GM21423 (cell line): Measurements from ENCODE around the gene TAPBP.

Source experiments
- ATAC-seq: cut with Tn5 transposase; IDR thresholded peaks from one replicate; pipeline ENCODE4 v1.9.1; 2021; ENCODE audit warnings: mild to moderate bottlenecking, moderate library complexity; ENCODE audit not compliant: unreplicated experiment

TAPBP gene

DNA sequence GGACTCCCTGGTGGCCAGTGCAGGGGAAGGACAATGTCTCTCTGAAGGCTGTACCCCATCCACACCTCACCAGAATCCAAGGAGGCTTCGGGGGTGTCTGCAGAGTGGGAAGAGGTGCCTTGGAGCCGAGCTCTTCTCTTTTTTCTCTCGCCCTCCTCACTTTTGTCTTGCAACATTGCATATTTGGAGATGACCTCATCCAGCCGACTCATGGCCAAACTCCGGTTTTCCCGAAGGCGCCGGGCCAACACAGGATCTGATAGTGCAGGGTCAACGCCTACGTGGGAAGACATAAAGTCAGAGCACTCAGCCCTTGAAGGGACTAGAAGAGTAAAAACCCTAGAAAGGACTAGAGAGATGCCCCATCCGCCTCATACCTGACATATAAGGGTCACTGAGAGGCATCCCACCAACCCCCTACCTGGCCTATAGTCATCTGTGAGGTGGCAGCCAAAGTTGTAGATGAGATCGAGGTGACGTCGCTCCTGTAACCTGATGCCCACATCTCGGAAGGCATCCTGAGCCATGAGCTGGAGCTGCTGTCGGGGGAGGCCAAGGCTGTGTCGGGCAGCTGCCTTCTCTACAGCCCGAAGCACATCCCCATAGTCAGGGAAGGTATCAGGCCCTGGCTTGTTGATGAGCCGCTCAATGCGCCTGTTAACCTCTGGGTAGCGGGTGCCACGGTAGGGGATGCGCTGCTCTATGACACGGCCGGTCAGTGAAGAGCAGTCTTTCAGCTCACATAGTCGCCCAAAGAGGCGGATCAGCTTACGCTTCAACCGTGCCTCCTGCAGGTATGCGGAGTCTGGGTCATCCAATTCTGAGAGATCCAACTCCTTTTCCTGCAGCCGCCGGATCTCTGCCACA lies 6.7 kb upstream of the TAPBP start:
- ATAC-seq: no peak

DNA sequence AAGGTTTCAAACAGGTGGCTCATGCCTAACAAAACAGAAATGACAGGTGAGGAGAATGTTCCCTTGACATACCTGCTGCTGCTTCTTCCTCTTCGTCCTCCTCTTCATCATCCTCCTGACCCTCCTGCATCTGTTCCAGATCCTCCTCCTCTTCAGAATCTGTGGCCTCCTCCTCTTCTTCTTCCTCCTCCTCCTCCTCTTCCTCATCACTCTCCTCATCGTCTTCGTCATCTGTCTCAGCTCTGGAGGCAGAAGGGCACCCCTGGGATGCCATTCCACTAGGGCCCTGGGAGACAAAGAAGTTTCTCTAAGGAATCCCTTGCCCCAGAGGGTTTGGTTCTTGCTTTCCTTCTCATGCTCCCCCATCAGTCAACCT lies 6.0 kb upstream of the TAPBP start:
- ATAC-seq: no peak

DNA sequence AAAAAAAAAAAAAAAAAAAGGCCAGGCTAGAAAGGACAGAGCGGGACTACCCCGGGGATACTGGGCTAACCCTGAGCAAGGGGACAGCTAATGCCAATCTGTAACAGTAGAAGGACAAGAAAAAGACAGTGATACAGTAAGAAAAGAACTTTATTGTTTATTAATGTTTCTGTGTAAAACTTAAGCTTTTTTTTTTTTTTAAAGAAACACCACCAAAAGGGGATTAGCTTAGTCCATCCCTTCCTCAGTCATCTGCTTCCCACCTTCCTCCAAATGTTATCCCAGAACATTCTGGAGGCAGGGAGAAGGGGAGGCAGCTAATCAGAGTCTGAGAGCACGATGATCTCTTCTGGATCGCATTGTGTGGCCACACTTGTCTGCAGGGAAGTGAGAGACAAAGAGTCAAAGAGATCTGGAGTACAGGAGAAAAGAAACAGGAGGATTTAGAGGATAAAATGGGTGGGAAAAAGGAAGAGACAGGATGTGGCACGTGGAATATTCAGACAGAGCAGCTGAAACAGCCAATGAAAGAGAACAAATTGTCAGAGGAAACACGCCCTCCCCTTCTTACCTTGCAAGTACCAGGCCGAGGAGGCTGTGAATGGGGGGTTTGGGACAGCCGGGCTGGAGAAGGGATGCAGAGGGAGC lies 4.7 kb upstream of the TAPBP start:
- ATAC-seq: no peak

DNA sequence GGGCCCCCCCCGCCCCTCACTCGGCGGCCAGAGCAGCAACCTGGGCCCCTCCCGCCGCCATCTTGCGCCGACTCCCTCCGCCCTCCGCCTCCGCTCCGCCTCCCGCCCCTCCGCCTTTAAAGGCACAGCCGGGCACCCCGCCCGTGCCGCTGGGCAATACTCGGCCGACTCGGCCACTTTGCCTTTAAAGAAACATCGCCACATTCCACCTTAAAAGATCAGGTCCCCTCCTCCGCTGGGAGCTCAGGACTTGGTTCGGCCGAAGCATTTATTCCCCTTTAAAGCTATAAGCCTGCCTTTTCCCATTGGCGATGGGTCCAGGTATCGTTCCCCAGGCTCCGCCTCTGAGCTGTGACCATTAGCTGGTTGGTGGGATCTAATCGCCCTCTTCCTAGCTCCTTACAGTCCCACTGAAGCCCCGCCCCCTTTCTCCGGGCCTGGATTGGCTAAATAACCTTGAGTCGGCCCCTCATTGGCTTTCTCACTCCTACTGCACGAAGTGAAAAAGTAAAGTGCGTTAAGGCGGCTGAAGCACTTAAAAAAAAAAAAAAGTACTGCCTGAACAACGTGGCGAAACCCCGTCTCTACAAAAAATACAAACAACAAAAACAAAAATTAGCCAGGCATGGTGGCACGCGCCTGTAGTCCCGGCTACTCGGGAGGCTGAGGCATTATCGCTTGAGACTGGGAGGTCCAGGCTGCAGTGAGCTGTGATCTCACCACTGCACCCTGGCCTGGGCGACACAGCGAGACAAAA lies 4.0 kb upstream of the TAPBP start, which contains the start of gene ZBTB22:
TSS of gene ZBTB22 (minus strand) at position 76 of the 757 bp plus-strand sequence. CDS start 828 bp downstream, outside the sequence.
- ATAC-seq: peak; percentile 45

DNA sequence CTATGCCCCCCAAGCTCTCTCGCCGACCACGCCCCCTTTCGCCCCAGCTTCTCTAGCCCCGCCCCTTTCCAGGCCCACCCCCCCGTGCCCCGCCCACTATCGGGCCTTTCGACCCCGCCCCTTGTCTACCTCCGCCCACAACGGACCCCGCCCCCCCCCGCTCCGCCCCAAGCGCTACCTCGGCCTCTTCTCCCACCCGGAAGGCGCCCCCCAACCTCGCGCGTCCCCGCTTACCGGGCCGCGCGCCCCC lies 3.5 kb upstream of the TAPBP start:
- ATAC-seq: no peak

DNA sequence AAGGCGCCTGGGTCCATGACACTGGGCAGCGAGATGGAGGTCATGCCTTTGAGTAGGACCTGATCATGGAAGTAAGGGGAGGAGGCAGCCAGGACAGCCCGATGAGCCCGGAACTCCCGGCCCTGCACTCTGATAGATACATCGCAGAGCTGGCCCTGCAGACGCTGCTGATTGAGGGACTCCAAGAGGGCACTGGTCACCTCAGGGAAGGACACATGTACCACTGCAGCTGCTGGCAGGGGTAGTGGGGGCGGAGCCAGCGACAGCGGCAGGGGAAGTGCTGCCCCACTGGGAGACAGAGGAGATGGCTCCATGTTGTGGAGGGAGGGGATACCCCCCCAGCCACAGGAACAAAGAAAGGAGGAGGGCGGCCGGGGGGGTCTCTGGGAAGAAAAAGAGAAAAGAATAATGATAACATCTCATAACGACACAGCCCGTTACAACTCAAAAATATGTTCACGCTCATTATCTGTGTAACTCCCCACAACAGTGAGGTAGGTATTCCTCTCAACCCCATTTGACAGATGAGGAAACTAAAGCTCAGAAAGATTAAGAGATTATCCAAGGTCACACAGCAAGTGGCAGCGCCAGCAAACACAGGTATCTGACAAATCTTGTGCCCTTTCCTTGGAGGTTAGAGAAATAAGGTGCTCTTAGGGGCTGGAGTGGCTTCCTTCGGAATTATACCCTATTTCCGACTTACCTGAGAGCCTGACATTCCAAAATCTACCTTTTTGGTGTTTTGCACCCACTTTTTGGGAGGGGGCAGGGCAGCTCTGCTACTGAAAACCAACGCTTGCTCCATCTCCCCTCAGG lies 2.9 kb upstream of the TAPBP start:
- ATAC-seq: no peak

DNA sequence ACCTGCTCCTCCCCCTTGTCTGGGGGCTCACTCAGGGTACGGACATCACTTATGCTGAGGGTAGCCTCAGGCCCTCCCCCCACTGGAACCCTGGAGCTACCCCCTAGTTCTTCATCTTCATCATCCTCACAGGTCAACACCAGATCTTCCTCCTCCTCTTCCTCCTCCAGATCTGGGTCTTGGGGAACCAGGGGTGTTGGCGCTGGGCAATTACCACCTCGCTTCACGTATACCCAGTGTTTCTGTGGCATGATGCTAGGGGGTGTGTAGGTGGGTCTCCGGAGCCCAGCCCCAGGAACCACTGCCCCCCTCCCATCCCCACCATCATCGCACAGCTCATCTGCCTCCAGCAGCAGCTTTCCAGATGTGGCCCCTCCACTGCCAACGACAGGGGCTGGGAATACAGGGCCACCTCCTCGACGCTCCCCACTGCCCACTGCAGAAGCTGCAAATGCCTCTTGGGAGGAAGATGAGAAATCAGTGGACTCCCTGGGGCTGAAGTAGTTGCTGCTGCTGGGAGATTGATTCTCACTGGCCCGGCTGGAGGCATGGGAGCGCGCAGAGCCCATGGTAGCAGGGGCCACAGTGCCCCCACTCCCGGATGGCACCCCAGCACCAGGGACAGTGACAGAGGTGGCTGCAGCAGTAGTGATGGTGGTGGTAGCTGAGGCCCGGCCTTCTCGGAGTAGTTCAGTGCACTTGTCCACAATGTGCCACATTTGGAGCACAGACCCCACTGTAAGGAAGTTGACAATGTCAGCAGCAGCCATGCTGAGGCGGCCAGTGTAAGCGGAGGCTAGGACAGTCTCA lies 2.1 kb upstream of the TAPBP start:
- no peak for ATAC-seq

DNA sequence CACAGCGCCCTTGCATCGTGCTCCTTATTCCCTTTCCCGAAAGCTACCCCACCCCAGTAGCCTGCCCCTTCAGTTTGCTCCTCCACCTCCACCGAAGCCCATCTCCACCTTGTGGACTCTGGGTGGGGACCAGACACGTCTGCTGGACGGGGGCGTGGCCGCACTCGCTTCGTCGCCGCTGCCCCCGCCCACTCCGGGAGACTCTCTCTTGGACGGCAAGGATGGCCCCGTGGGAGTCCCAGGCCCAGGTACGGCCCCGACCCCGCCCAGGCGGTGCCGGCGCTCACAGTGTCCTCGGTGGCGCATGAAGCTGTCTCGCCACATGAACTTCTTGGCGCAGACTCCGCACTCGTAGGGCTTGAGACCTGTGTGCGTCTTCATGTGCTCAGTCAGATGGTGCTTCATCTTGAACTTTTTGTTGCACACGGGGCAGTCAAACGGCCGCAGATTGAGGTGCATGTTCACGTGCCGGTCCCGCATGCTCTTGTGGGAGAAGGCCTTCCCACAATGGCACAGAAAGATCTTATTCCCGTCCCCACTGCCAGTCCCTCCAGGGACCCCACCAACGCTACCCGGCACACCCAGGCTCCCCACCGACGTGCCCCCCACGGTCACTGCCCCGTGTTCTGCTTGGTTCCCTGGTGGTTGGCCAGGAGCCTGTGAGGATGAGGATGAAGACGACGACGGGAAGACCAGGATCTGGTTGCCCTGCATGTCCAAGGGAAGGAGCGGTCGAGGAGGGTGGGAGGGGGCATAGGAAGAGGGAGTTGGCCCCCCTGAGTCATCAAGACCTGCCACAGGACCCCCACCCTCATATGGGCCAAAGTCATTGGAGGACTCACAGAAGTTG lies 1.3 kb upstream of the TAPBP start:
- ATAC-seq: no peak

DNA sequence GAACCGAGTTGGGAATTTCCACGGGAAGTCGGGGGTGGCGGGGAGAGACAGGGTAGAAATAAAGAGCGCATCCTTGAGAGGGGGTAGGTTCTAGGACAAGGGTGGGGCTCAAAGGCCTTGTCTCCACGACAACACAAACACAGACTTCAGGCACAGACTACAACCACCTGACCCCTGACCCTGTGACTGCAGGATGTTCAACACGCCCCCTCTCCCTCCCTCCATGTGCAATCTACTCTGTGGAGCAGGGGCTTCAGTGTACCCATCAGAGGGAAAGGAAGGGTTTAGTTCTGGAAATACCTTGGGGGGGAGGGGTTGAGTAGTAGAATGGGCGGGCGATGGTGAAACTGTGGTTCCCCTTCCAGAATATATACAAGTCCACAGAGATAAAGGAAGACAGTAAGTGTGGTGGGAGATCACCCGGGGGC lies 651 bp upstream of the TAPBP start:
- no peak for ATAC-seq

DNA sequence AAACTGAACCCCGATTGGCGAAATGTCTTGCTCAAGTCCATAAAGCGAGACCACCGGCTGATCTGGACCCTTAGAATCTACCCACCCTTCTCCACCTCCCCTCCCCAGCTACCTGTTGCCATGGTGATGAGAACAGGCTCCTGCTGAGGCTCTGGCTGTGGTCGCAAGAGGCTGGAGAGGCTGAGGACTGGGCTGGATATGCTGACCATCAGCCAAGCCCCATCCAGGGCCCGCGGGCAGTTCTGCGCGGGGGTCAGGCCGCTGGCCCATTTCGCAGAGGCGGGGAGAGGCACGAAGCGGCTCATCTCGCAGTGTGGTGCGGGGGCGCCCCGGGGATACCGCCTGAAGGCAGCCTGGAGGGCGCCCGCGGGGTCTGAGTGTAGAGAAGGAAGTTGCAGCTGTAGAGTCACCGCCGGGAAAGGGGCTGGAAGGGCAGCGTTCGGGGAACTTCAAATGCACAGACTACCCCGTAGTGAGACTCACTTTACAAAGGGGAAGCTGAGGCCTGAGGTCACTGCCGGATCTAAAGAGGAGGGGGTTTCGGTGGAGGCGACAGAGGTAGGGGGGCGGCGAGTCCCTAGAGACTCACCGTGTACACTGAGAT lies 671 bp downstream of the TAPBP start:
- peak; percentile 3 for ATAC-seq

DNA sequence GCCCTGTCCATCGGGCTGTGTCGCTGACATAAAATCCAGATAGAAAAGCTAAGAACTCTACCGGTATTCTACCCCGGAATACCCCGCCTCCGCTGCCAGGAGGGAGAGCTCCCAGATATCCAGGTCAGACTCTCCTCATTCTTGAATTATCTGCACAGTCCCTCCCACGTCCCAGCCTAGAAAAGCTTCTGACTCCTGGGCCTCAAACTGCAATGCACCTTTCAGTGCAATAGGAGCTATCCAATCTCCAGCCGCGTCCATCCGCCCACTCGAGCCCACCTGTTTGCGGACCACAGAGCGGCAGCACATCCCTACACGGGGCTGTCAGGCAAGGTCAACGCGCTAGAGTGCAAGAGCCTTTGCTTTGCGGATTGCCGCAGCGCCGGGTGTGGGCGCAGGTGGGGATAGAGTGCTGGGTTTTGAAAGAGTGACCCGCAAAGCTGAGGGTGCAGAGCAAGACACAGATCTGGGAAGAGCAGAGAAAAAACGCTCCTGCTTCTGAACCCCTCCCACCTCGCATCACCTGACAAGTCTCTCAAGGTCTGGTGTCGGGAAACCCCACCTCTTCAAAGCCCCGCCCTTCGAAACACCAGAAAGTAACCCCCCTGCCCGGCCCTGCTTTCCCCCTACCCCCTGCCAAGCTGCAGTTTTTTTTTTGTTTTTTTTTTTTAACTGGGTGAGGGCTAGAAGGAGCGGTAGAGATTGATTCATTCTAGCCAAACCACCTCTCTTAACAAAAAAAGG lies 1.3 kb downstream of the TAPBP start:
- peak; percentile 29 for ATAC-seq

DNA sequence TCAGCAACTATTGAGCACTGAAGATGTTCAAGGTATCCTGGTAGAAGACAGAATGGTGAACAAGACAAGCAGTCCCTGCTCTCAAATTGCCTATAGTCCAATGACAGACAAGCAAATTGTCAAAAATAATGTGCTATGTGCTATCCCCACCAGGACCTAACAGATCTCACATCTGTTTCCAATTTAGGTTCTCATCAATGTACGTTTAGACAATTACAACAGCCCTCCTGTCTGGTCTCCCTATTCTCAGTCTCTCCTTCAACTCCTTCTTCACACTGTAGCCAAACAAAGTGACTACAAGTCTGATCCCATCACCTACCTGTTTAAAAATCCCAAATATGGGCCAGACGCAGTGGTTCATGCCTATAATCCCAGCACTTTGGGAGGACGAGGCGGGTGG lies 7.5 kb downstream of the TAPBP start:
- ATAC-seq: no peak

DNA sequence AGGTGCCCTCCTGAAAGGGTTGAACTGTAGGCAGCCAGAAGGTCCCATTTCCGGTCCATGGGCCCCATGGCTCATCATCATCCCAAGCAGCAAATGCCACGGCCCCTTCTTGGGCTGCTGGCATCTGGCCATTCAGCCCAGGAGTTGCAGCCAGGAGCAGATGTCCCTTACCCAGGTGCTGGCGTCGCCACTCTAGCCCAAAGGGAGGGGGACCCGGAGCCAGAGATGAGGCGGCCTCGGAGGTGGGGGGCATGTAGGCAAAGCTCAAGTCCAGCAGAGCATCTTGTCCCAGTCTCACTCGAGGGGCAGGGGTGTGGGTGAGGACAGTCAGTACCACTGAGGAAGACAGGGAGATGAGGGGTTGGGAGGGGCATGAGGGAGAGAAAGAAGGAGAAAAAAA lies 8.8 kb downstream of the TAPBP start:
- ATAC-seq: no peak

DNA sequence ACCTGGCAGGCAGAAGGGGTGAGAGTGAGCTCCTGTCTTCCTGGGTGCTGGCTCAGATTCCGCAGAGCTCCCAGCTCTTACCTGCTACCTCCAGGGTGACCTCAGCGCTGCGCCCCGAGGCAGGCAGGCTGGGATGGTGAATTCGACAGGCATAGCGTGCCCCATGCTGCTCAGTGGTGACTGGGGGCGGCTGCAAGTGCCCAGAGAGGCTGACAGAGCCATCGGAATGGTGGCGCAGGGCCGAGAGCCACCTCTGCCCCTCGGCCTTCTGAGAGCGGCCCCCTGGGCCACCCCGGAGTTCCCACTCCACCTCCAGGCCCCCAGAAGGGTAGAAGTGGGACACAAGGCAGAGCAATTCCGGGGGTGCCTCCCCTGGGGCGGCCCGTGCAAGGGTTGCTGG lies 9.7 kb downstream of the TAPBP start:
- ATAC-seq: no peak

DNA sequence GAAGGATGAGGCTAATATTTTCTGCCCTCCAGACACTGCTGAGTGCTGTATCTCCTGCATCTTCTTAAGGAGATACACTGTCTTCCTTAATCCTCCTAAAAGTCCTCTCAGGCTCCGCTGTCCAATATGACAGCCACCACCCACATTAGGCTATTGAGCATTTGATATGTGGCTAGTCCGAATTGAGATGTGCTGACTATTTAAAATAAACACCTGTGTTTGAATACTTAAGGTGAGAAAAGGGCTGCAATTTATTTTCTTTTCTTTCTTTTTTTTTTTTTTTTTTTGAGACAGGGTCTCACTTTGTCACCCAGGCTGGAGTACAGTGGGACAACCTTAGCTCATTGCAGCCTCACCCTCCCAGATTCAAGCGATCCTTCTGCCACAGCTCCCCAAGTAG lies 12.0 kb downstream of the TAPBP start:
- ATAC-seq: no peak

DNA sequence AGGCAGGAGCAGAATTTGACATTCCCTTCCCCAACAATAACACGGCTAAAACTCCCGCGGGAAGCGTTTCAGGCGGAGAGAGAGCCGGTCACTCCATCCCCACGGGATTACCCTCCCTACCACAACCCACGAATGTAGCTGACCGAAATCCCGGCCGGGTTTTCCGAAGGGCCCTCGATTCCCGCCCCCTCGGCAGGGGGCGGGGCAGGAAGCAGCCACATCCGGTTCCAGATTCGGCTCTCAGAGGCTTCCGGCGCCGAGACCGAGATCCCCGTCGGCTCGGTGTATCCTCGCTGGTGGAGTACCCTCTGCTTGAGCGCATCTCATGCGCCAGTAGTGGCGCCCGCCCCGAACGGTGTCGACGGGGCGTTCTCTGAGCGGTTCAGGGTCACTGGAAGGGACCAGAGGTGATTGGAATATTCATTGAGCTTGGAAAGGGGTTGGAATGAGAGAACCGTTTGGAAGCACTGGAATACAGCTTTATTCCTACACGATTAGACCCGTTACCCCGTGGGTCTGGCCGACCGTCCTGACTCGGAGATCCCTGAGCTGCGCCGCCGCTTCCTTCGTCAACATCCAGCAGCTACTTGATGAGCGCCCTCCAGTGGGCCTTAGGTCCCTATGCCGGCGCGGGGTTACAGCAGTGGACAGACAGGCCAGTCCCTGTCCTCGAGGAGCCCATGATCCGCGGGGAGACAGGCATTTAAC lies 14.5 kb downstream of the TAPBP start:
- peak; percentile 69 for ATAC-seq

DNA sequence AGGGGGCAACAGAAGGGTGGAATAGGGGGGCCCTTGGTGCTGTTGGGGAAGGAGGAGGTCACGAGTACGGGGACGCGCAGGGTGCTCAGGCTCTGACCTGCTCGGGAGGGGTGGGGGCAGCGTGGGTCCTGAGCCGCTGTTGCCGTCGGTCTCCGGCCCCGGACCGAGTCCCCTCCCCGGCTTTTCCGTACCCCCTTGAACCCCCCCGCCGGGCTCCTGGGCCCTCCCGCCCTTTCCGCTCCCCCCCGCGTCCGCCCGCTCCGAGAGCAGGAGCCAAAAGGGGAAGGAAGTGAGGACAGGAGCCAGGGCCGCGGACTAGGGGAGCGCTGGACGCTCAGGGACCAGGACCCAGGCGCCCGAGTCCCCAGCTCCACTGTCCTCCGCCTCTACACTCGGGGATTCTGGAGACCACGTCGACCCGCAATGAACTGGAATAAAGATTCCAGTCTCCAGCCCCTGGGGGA lies 15.1 kb downstream of the TAPBP start, which contains the start of gene RGL2:
TSS of gene RGL2 (minus strand) at position 170 of the 464 bp plus-strand sequence. CDS start 332 bp downstream, outside the sequence.
- peak; percentile 13 for ATAC-seq
